Fibroblast of pulmonary artery (primary cell): ENCODE measurements around the gene SCTR.

ENCODE experiments used
- DNase-seq: peaks from one replicate; pipeline ENCODE4 v3.0.0-alpha.2; 2010; ENCODE audit warnings: low read depth
- H3K4me3 ChIP-seq: replicated peaks from 2 replicates; pipeline ENCODE4 v1.5.1; 2011; ENCODE audit warnings: low read depth, mild to moderate bottlenecking, control low read depth, low read length, moderate library complexity
- CTCF ChIP-seq: IDR thresholded peaks from 2 replicates; pipeline ENCODE4 v1.5.1; 2011; ENCODE audit warnings: mild to moderate bottlenecking, control low read depth, low read length, inconsistent platforms; ENCODE audit errors: missing control alignments

SCTR gene

GRCh38 chr2:119423108-119423444 lies 101.2 kb downstream of the SCTR start:
- DNase-seq, result no peak
- no peak for TF ChIP-seq CTCF
- H3K4me3 ChIP-seq, result no peak overlapping the region

GRCh38 chr2:119422360-119423107 lies 101.7 kb downstream of the SCTR start:
- TF ChIP-seq CTCF, result no peak
- H3K4me3 ChIP-seq, result no peak overlapping the region

GRCh38 chr2:119421741-119422140 lies 102.5 kb downstream of the SCTR start:
- H3K4me3 ChIP-seq, result no peak overlapping the region
- no peak for DNase-seq
- no peak for TF ChIP-seq CTCF

More at GRCh38 chr2:119422360-119423107, 101.7 kb downstream of the SCTR start:
- DNase-seq, result no peak

- no peak overlapping the region for H3K4me3 ChIP-seq
- DNase-seq, result no peak
- no peak for TF ChIP-seq CTCF
Measured at GRCh38 chr2:119421304-119421703, 103.0 kb downstream of the SCTR start.

- DNase-seq, result no peak
- TF ChIP-seq CTCF, result no peak
- H3K4me3 ChIP-seq, result no peak overlapping the region
Measured at GRCh38 chr2:119419803-119420508, 104.3 kb downstream of the SCTR start.

GRCh38 chr2:119419065-119419464 lies 105.2 kb downstream of the SCTR start:
- H3K4me3 ChIP-seq, result no peak overlapping the region
- DNase-seq, result no peak
- TF ChIP-seq CTCF, result no peak
